Measurements from ENCODE around the gene MAMDC4. TPM values are rescaled to one million over a fixed set of nuclear protein-coding genes. Genes with fewer than 3 reads are reported as not detected.

The MAMDC4 gene
- total RNA-seq, 1 experiment from 2014 or later = 17.3 TPM

- Histone ChIP-seq H3K79me2 (ENCODE audit: insufficient read depth, low read length) (peaks cover 31% of the 10 kb centered on the region), H3K36me3 (ENCODE audit: control insufficient read depth in 1 of 2, insufficient read depth in 2 of 2, low read length in 2 of 2) (peaks cover 23 to 25% of the 10 kb centered on the region in 2 experiments; a peak in 3 of 4 replicates), H3K4me1 (ENCODE audit: control insufficient read depth in 1 of 2, insufficient read depth in 2 of 2, low read length in 2 of 2) (peaks cover 6 to 25% of the 10 kb centered on the region in 2 experiments; a peak in 3 of 4 replicates), H3K4me3 (replicated peaks in 1 of 2; ENCODE audit: low read depth in 1 of 2, low read length in 2 of 2) (no peak overlapping the region), H3K27ac (ENCODE audit: low read depth, low read length) (no peak overlapping the region), H3K9me3 (ENCODE audit: control insufficient read depth in 1 of 2, insufficient read depth in 1 of 2, low read depth in 1 of 2, low read length in 2 of 2) (no peaks in the 10 kb centered on the region; a peak in 1 of 4 replicates), H3K4me2 (ENCODE audit: low read length) (no peak overlapping the region), H2AFZ (ENCODE audit: low read depth, low read length, poor library complexity, severe bottlenecking) (no peak overlapping the region), H4K20me1 (ENCODE audit: insufficient read depth) (no peaks in the 10 kb centered on the region), H3K27me3 (ENCODE audit: insufficient read depth, low read length) (no peaks in the 10 kb centered on the region), H3K9ac (ENCODE audit: low read length) (no peak overlapping the region), H3K9me2 (ENCODE audit: insufficient read depth) (no peaks in the 10 kb centered on the region)
- intact Hi-C loops (cut with micrococcal nuclease) = no loop called here
- ATAC-seq = no peak
- POLR2A ChIA-PET = interaction anchor here (0.9 kb wide), 1 partner anchor 11 kb away, joined by 3 read pairs; no protein-coding TSS in a partner anchor
- BruUV-seq (replicated peaks) = no TSS peak
- RAD21 ChIA-PET (ENCODE audit: low non-redundant PET in 1 of 2, low total read pairs in 2 of 2, uncharacterized antibody in 2 of 2, unreplicated experiment in 2 of 2) = no interaction called here
- TF ChIP-seq YY1 (IDR thresholded peaks at IDR 0.05; ENCODE audit: extremely low read depth, insufficient replicate concordance, low read depth, low read length) = no peak
- no peak for TF ChIP-seq CBX3 (IDR thresholded peaks at IDR 0.05; ENCODE audit: low read depth)
- no peak for TF ChIP-seq CEBPB (IDR thresholded peaks at IDR 0.05; ENCODE audit: low read depth)
- DNase-seq (ENCODE audit: low read depth, low spot score) = no peak
- CTCF ChIA-PET = no interaction called here
Observed at GRCh38 chr9:136863623-136864273, 11.6 kb downstream of the MAMDC4 start.

DNA sequence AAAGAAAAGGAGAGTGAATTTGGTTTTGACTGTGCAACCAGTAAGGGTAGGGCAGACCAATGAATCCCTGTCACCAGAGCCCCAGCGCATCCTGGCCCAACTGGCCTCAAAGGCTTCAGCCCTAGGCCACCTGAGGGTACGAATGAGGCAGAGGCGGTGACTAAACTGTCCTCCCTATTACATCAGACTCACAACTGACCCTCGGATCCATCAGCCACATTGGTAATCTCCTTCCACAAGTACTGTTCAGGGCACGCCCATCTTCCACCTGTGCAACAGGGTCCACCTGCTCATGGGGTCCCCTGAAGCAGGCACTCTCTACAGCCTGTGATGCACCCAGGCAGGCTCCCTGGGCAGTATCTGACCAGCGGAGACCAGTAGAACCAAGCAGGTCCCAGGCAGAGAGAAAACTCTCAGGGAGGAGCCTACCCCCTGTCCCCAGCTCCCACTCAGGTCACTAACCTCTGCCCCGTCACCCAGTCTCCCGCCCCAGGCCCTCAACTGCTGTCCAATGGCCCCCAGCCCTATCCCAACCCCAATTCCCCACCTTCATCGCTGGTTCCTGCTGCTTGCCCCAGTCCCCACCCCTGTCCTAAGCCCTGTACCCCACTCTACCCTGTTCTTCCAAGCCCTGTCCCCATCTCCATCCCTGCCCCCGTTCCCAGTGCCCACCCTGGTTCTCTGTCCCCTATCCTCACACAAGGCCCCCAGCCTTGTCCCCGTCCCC lies 13.1 kb downstream of the MAMDC4 start:
- RAD21 ChIA-PET (ENCODE audit: low non-redundant PET in 1 of 2, low total read pairs in 2 of 2, uncharacterized antibody in 2 of 2, unreplicated experiment in 2 of 2) = no interaction called here
- CTCF ChIA-PET = no interaction called here
- Histone ChIP-seq H3K4me2 (ENCODE audit: low read length) (peak overlapping the region; percentile 79), H4K20me1 (ENCODE audit: insufficient read depth) (no peaks in the 10 kb centered on the region), H2AFZ (ENCODE audit: low read depth, low read length, poor library complexity, severe bottlenecking) (no peak overlapping the region), H3K9me2 (ENCODE audit: insufficient read depth) (no peaks in the 10 kb centered on the region), H3K4me3 (replicated peaks in 1 of 2; ENCODE audit: low read depth in 1 of 2, low read length in 2 of 2) (peak overlapping the region; percentile 77 to 80), H3K9me3 (ENCODE audit: control insufficient read depth in 1 of 2, insufficient read depth in 1 of 2, low read depth in 1 of 2, low read length in 2 of 2) (no peaks in the 10 kb centered on the region; a peak in 1 of 4 replicates), H3K4me1 (ENCODE audit: control insufficient read depth in 1 of 2, insufficient read depth in 2 of 2, low read length in 2 of 2) (peaks cover 4 to 13% of the 10 kb centered on the region in 2 experiments; a peak in 3 of 4 replicates), H3K36me3 (ENCODE audit: control insufficient read depth in 1 of 2, insufficient read depth in 2 of 2, low read length in 2 of 2) (peaks cover 23 to 25% of the 10 kb centered on the region in 2 experiments; a peak in 3 of 4 replicates), H3K79me2 (ENCODE audit: insufficient read depth, low read length) (peaks cover 31% of the 10 kb centered on the region), H3K27me3 (ENCODE audit: insufficient read depth, low read length) (no peaks in the 10 kb centered on the region), H3K27ac (ENCODE audit: low read depth, low read length) (no peak overlapping the region; the same call in 1 of the 2 replicates), H3K9ac (ENCODE audit: low read length) (peak overlapping the region; percentile 84)
- POLR2A ChIA-PET = no interaction called here
- no TSS peak for BruUV-seq (replicated peaks)
- TF ChIP-seq ZBTB33 (IDR thresholded peaks at IDR 0.05; ENCODE audit: extremely low read depth, insufficient replicate concordance, low read length) (no peak), REST (IDR thresholded peaks at IDR 0.05; ENCODE audit: low read depth) (no peak), ATF3 (IDR thresholded peaks at IDR 0.05) (no peak), POLR2AphosphoS5 (IDR thresholded peaks at IDR 0.05; ENCODE audit: low read depth, low read length) (no peak), YY1 (IDR thresholded peaks at IDR 0.05; ENCODE audit: extremely low read depth, insufficient replicate concordance, low read depth, low read length) (no peak)
- intact Hi-C loops (cut with micrococcal nuclease) = no loop called here
- ATAC-seq (no peak), DNase-seq (ENCODE audit: low read depth, low spot score) (no peak)
